HG03432 (cell line): ENCODE measurements around the gene BNC2.

Source experiments
- ATAC-seq: cut with Tn5 transposase; IDR thresholded peaks from one replicate; pipeline ENCODE4 v1.9.1; 2021; ENCODE audit warnings: mild to moderate bottlenecking, moderate library complexity; ENCODE audit not compliant: unreplicated experiment

The BNC2 gene

DNA sequence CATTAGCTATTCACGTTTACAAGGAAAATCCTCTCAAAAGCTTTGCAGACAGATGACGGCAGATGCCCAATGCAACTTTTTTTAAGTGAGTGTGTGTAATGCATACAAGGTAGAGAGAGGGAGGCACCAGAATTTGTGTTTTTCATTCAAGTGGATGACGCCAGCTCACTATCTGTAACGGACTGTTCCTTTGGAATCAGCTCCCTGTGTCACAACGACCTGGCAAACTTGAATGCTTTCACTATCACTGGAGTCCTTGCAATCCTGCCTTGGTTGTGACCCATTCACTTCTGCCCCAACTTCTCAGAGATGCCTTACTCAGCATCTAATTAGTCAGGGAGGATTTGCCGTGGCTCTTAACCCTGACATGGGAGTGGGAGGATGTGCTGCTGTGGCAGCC lies 148.5 kb downstream of the BNC2 start:
- ATAC-seq: no peak

DNA sequence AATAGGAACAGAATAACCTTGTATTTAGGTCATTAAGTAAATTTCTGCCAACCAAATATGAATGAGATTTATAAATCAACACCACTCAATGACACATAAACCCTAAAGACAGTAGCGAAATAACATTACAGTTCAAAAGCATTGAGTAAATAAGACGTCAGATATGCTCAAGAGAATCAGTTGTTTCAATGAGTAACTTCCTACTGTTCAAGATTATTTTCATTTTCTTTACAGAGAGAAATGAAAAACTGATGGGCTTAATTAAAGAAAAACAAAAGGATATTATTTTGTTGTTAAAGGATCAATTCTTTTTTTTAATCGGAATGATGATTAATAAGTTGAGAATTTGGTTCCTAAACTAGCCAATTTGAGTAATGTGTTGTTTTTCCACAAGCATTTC lies 150.1 kb downstream of the BNC2 start:
- no peak for ATAC-seq

DNA sequence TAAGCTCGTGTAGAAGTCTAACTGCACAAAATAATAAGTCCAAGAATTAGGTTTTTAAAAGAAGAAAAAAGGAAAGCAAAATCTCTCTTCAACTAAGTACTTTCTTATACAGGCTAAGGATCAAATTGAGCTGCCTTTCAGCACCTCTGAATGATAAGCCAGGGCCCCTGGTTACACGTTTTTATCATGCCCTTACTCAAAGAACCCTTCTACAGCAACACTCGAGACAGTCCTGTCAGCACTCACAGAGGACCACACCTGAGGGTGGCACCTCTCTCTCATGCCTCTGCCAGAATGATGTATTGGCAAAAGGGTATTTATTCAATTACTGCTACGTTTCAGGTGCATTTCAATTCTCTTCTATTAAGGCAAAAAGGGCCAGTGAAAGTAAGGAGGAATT lies 150.5 kb downstream of the BNC2 start:
- no peak for ATAC-seq

DNA sequence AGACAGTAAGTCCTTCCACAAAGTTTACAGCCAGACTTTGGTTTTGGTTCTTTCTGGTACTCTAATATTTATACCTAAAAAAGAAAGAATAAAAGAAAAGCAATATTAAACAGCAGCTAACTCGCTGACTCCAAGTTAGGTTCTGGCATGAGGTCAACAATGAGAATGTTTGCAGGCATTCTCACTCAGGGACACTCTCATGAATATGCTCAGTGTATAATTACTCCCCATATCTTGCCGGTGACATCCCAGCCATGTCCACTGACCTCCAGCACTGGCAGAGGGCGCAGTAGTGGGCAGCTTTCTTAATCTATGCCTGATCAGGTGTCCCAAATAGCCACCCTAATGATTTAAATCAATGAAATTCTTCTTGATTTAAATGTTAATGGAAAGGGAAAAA lies 151.5 kb downstream of the BNC2 start:
- no peak for ATAC-seq

DNA sequence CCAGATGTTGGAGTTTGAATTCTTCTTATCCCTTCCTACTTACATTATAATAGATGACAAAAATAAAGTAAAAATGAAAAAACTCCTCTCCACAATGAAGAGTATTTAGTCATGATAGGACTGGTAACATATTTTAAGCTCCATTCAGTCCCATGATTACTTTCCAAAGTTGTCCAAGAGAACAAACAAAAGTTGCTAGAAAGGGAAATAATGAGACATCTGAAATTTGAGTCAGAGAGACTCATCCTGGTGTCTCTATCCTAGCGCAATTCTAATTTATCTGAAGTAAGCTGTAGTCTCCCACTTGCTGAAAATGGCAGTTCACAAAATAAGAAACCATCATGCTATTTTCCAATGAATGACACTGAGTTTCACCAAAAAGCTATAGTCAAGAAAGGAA lies 152.2 kb downstream of the BNC2 start:
- no peak for ATAC-seq

DNA sequence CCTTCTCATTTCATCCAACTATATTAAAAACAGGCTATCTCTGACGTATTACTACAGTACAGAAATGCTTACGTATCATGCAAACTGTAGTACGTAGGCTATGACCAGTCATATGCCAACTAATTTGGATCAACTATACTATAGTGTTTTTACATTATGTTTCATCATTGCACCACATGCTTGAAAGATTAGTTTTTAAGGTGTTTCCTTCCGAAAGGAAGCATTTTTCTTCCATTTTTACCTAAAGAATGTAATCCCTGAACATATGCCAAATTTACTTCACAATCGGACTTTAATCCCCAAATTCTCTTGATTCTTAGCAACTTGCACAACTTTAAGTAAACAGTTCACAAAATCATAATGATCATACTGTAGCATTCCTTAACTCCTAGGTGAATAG lies 153.9 kb downstream of the BNC2 start:
- ATAC-seq: no peak

DNA sequence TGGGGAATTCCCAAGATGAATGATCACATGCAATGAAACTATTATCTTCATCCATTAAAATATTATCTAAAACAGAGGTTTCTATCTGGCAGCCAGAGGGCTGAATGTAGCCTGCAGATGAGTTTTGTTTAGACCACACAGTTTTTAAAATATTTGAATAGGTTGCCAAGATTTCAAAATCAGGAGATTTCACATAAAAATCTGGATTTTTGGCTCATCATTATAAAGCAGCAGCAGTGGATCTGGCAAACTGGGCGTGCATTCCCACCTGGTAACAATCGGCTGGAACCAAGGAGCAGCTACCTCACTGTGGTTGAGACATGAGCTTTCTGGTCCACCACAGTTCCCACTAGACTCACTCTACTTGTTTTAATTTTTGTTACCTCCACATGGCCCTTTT lies 155.1 kb downstream of the BNC2 start:
- no peak for ATAC-seq

DNA sequence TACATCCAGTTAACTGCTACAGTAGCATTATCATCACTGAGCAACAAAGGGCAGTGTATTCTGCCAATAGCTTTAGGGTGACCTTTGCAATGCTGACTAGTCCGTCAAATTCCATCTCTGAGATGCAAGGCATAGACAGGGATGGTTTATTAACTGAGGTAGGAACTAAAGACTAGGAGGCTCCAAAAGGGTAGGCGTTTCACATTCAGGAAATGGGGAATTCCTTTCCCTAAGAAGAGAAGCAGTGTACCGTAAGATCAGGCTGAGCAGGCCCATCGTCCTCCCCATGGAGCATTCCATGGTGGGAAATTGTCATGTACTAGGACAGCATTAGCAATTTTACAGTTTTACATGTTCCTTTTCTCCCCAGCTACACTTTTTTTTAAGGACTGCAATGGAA lies 157.7 kb downstream of the BNC2 start:
- no peak for ATAC-seq

DNA sequence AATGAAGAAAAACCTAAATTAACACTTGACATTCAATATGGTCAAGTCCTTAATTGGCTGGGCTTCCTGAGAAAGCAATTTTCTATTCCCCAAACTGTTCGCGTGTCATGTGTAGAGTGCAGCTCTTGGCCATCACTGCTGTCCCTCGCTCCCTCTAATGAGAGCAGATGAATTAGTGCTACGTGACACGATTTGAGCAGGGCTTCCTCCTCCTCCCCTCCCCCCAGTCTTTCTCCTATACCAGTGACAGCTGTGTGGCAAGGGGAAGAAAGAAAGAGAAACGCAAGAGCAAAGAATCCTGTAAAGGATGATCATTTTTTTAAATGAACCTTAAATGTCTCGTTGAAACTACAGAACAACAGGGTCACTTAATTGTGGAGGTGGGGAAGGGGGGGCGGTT lies 159.6 kb downstream of the BNC2 start:
- ATAC-seq: no peak

DNA sequence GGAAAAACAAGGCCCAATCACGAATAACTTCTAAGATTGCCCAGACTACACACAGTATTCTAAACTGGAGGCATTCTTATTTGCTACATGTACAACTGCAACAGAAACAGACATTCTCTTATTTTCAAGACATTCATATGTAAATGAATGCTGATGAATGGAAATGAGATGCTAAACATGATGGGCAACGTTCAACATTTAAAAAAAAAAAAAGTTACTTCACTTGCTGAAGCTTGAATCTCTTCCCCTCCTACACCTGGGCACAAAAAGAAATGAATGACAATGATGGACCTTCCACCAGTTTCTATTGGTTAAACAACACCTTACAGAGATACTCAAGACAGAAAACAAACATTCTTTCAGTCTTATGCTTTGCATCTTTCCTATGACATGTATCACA lies 160.5 kb downstream of the BNC2 start:
- ATAC-seq: no peak

DNA sequence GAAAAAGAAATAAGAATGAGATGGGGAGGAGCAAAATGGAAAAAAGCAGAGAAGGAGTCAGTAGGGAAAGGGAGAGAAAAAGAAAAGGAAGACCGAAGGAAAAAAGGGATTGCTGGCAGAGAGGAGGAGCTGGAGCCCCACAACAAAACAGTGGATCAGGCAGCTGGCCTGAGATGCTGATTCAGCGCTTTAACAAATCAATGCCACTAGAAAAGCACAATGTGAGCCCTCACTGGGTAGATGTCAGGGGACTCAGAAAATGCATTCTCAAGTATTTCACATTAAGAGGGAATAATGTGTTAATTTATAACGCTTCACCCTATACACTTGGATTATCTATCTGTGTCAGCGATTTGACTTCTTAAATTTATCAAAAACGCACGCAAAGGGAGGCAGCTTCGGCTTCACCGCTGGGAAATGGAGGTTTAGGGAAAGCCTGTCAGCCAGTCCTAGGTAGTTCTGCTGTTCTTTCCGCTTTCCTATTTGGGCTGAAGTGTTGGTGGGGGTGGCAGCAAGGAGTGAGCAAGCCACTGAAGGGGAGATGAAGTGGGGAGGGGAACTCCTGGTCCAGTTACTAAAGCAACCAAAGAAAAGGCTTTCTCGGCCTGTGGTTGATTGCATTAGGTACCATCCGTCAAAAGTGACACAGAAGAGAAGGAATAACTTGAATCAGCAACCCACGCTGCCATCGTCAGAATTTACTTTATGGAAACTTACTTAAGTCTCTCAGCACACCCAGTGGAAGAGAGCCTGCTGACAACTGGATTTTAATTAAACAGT lies 161.6 kb downstream of the BNC2 start:
- no peak for ATAC-seq

DNA sequence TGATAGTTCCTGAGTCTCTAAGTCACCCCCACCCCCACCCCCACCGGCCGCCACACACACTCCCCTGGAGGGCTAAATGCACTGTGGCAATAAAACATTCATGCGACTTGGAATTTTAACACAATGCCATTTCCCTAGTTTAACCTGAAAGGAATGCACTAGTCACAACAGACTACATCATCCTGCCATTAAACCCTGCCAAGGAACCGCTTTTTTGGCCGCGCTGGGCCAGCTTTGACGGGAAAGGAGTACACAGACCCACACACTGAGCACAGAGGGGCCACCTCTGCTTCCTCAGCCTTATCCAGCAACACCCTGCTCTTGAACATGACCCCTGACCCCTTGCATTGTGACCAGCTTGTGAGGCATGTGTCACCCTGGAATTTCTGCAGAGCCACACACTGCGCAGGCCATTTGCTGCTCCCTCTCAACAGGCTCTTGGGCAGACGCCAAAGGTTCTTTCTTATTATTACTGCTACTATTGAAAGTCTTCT lies 165.3 kb downstream of the BNC2 start:
- ATAC-seq: no peak

DNA sequence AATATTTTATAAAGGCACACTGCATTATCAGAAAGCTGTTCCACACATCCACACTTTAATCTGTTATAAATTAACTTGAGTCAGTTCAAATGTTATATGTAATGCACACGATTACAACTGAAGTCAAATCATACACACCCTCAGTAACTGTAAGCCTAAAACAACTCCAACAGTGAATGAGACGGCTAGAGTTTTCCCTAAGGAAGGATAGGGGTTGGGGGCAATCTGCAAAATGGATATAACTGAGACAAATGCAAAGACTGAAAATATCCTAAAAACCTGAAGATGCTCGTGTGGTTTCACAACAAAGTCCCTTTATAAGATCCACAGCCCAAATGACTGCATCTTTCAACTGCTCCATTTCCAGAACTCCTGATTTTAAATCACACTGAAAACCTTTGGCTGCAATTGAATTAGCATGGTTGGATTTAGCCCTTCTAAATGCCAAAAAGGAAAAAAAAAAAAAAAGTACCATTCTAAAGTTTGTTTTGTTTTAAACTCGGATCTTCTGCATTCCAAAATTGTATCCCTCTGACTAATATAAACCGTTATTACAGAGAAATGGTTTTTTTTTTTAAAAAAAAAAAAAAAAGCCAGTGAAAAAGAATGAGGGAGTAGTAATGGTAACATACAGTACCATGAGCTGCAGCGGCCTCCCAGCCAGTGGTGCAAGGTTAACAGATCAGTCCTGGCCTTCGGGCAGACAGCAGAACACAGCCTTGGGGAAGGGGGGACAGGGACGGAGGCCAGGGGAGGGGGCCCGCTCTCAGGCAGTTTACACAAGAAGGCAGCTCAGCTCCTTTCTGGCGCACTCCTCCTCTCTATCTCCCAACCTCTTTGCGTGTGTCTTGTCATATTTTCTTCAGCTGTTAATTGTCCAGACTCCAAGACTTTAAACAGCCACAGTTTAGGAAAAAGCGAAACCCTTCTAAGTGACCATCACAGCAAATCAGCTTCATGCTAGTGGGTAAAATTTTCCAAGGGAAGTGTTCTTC lies 166.1 kb downstream of the BNC2 start:
- ATAC-seq: no peak

DNA sequence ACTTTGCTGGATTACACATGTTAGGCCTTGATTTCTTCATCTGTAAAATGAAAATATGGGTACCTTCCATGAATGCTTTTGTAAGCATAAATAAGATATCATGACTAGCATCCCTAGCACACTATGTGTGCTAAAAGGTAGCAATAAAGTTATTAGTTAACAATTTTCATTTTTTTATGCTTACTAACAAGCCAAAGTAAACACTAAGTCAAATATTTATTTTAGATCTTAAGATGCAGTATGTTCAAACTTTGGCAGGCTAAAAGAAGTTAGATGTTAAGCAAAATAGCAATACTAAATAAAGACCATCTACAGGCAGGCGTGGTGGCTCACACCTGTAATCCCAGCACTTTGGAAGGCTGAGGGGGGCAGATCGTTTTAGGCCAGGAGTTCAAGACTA lies 169.1 kb downstream of the BNC2 start:
- ATAC-seq: no peak

DNA sequence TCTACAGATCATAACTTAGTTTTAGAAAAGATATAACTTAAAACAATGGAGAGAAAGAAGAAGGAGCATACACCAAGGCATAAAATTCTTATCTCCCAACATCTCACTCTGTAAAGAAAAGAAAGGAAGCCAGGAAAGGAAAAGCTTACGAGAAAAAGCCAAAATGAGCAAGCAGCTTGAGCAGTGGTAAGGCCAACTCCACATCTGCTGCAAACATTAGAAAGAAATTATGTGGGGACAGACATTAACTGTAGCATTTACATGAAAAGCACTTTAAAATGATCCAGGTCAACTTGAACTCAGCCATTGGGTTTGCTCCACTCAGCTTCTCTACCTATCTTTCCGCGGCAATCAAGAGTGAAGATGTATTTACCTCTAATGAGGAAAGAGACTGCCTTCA lies 176.9 kb downstream of the BNC2 start:
- ATAC-seq: no peak

DNA sequence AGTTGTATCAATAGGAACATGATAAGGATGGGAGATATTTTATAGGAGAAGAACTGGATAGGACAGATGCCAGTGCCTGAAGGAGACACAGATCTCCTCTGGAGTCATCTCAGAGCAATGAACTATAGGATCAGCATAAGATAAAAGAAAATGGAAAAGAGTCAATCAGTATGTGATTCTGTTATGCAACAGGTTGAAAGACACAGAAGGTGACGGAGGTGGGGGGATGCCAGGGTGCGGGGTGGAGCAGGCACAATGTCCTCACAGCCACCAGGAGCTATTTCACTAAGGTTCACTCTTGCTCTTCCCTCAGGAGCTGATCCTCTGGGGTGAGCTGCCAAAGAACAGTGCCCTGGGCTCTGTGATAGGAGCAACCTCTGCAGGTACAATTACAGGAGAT lies 179.8 kb downstream of the BNC2 start:
- ATAC-seq: no peak

DNA sequence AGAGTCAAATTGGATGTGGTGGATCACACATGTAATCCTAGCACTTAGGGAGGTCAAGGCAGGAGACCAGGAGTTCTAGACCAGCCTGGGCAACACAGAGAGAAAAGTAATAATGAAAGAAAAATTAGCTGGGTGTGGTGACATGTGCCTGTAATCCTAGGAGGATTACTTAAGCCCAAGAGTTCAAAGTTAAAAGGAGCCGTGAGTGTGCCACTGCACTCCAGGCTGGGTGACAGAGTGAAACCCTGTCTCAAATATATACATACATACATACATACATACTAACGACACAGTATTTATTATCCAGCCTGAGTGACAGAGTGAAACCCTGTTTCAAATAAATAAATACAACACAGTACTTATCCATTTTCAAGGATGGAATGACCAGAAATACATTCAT lies 180.3 kb downstream of the BNC2 start:
- ATAC-seq: no peak

DNA sequence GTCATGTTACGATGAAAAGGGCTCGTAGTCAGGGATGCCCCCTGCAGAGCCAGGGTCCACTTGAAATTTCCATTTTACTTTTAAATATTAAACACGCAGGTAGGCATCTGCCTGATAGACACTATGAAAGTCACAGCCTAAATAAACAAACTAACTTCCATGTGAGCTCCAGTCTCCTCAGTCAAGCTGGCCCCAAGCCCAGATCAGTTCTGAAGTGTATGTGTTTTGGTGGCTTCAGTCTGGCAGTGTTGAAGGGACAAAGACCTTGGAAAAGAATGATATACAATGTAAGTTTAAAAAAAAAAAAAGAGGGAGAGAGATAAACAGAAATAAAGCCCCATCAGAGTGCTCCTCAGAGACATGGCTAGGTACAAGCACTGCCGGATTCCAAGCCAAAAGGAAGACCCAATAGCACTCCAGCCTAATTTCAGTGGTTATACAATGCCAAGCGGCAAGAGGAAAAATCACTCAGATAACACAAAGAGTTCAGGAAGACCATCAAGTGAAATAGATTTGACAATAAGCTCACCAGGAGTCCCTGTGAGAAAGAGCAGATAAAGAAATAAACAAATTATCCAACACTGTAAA lies 181.0 kb downstream of the BNC2 start:
- ATAC-seq: no peak

DNA sequence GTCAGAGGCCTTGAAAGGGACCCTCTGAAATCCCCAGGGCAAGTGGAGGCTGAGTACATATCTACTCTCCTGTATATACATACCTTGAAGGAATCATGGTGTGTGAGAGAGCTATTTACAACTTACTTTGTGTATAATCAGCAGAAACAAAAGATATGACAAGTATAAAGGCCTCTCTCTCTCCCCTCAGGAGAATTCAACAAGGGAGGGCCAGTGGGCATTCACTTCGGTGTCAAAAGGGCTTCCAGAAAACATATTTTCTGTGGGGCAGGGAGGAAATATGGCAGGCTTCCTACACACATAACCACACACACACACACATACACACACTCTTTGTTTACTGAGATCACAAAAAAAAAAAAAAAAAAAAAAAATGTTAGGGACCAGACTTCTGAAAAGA lies 181.7 kb downstream of the BNC2 start:
- ATAC-seq: no peak

DNA sequence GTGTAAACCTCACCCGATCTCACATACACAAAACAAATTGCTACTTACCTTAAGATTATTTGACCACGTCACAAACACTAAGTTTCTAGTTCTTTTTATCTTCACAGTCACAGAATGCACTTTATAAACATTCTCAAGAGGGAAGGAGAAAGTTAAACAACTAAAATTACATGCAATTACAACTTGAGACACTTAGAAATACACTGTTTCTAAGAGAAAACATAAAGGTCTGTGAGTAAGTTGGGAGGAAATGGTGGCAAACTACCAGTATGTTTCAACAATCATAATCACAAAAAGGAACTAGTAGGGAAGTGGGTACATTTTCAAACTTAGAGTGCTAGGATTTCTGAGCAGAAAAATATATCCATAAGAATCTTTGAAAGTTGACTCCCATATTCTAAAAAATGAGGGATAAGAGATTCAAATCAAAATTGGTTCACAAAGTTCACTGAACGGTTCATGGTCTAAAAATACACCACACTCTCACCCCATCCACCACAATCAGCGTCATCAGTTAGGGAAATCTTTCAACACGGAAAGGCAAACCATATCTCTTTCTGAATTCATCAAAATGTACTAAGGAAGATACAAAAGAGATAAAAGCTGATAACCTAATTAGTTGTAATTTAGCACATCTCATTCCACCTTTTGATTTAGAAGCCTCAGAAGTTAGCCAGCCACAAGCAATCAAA lies 182.6 kb downstream of the BNC2 start:
- no peak for ATAC-seq

DNA sequence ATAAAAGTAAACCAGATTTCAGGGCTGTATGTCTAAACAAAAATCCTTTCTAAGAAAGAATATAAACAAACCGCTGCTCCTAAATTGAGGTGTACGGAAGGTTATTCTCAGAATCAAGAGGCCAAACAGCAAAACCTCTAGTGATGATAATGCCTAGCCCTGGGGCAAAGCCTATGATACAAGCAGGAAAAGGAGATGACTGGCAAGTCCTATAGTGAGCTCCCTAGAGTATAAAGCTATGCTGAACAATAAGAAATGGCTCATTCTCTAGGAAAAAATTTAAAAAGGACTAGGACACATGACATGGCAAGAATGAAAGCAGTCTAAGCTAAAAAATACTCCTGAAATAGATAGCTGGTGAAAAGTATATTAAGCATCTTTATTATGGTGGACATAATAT lies 187.1 kb downstream of the BNC2 start:
- ATAC-seq: no peak
